Posterior vena cava (tissue), 2 donors: Measurements from ENCODE around the gene DCHS1. TPM values are rescaled to one million over a fixed set of nuclear protein-coding genes. Genes with fewer than 3 reads are reported as not detected.

Source experiments
- DNase-seq: peaks from one replicate; pipeline ENCODE4 v3.0.0-alpha.2; 2020; ENCODE audit warnings: low spot score
- intact Hi-C, 2 donors: fragments of 100-400 bp; cut with DNase I; formaldehyde crosslinking; loops; one replicate each; pipeline versions ENCODE4 v1.14.1 to v1.14.2; 2022 to 2023
- total RNA-seq, 2 donors: library from RNA; stranded (reverse); fragmentation: NEBNext Ultra II Directional; extraction: Animal tissue kit (Norgen Biotek cat#: 25700); gene quantifications; one replicate each; pipeline ENCODE4 v1.2.1, GENCODE V29; 2021
- donor health status: DM: yes; HTN: yes; CAD: no.
- donor health status: DM: yes; HTN: yes; CAD: no.

Gene DCHS1
- total RNA-seq, 2 donors from 2014 or later = 28.9 to 42.3 TPM

DNA sequence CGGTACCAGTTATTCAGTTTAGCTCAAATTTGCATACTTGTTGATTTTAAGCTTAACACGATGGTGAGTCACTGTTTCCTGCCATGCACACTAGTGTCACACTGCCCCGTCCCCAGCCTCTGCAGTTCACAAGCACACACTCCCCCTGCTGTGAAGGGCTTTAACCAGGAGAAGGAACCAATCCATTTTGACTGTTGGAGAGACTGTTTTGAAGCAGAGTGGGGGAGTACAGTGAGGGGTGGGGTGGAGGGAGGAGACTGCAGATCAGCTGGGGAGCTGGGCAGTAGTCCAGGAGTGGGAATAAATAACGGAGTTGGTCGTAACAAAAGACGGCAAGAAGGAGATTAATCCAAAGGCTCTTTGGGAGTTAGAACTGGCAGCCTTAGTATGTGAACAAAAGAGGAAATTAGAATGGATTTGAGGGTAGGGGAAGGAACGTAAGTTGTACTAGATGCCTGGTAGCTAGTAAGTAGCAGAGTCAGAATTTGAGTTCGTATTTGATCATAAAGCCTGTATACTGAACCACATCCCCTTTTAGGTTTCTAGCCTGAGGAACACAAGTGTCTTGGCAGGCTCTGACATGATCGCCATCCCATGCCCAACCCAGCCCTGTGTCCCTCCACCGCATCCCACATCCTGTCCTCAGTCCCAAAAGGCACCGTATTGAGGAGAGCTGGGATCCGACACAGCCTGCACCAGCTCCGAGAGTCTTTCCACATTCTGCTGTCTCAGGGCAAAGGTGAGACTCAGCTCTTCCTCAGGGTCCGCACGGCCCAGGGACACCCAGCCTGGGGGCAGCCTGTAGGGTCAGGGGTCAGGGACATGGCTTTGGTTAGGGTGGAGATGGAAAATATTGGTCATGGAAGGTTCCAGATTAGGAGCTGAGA lies 37.2 kb downstream of the DCHS1 start:
- DNase-seq = peak; percentile 81

DNA sequence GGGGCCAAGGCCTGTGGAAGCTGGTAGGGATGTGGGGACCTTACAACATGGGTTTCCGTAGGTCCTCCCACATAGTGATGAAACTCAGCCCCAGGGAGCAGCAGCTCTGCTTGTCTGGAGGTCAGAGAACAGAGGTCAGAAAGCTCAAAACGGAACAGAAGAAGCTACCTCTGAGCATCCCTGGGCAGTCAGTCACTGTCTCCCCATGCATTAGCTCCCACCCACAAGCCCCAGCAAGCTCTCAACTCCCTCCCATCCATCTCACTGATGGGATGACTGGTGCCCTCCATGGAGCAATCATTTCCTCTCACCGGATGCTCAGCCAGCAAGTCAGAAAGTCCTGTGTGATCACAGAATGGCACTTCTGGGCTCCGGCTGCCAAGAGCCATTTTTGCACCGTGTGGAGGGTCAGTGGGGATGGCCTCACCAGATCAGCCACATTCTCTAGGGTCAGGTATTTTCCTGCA lies 38.3 kb downstream of the DCHS1 start:
- intact Hi-C loops = loop anchor here in 1 of 2 donors (5.0 kb wide), 1 partner anchor 40 kb away; the partner anchor contains the start of gene DCHS1
- no peak for DNase-seq

More for the DNA sequence above, 37.2 kb downstream of the DCHS1 start:
- intact Hi-C loops = loop anchor here in 1 of 2 donors (5.0 kb wide), 1 partner anchor 39 kb away; the partner anchor contains the start of gene DCHS1

DNA sequence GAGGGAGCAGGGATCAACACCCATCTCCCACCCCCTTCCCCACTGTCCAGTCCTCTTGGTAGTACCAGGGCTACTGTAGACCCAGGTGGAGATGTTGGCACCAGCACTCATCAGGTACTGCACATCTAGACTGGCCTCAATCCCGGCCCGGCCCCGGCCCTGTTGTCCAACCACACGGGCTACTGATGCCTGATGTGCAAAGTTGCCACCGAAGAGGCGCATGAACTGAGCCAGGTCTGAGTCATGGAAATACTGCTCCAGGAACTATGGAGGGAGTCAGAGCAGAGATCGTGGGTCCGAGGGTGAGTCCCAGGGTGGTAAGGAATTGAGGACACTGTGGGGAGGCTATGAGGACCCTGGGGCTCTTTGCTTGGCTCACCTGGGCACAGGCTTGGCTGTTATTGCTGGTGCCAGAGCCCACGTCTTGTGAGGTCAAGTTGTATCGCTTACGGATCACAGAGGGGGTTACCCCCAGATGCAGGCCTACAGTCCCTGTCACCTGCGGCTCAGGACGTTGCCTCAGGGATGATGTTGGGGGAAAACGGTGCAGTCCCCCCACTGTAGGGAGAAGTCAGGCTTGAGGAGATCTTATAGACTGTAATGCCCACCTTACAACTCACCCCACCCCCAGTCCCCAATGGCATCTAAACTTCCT lies 38.9 kb downstream of the DCHS1 start:
- intact Hi-C loops = loop anchor here in 1 of 2 donors (5.0 kb wide), 1 partner anchor 41 kb away; the partner anchor contains the start of gene DCHS1
- DNase-seq = peak; percentile 83

DNA sequence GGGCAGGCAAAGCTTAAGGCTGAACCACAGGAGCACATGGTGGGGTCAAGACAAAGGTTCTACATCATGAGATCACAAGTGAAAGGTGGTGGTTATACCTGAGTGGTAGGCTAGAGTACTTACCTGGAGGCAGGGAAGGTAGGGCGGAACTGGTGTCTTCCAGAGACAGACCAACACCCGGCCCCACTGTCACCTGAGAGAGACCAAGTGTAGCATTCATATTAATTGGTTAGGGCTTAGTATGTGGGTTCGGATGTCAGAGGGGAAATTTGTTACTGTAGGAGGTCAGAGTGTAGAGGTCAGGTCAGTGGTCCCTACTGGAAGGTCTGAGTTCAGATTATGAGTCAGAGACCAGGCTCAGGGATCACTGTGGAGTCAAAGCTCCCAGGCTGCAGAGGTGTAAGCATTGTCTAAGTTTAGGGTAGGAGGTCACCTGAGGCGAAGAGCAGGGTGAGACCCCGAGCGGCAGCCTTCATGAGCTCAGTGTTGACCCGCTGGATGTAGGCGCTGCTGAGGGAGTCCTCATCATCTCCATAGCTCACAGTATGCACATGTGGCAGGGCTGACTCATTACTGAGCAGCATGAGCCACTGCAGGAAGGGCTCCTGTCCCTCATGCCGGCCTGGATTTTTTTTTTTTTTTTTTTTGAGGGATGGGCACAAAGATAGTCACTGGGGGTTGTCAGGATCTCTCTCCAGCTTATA lies 39.6 kb downstream of the DCHS1 start:
- intact Hi-C loops = loop anchor here in 1 of 2 donors (5.0 kb wide), 1 partner anchor 41 kb away; the partner anchor contains the start of gene DCHS1

DNA sequence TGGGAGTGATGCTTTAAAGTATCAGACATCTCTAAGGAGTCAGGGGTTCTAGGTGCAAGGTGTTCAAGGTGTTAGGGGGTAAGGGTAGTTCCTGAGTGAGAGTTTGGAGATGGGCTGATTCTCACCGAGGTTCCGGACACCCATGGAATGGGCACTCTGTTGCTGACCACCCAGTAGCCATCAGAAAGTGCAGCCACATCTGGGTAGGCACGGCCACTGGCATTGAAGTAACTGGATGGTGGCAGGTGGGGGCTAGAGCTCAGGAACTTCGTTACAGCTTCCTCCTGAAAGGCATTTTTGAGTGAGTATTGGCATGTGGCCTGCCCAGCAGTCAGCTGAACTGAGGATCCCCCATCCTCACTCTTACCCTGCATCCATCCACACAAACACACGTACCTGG lies 40.6 kb downstream of the DCHS1 start:
- no peak for DNase-seq
- intact Hi-C loops = loop anchor here in 1 of 2 donors (5.0 kb wide), 1 partner anchor 42 kb away; the partner anchor contains the start of gene DCHS1

More for the DNA sequence above, 39.6 kb downstream of the DCHS1 start:
- no peak for DNase-seq

- DNase-seq = no peak
- intact Hi-C loops = loop anchor here in 1 of 2 donors (5.0 kb wide), 1 partner anchor 68 kb away; the partner anchor contains the start of gene MRPL17
Measured at GRCh38 chr11:6614446-6614845, 41.2 kb downstream of the DCHS1 start.

DNA sequence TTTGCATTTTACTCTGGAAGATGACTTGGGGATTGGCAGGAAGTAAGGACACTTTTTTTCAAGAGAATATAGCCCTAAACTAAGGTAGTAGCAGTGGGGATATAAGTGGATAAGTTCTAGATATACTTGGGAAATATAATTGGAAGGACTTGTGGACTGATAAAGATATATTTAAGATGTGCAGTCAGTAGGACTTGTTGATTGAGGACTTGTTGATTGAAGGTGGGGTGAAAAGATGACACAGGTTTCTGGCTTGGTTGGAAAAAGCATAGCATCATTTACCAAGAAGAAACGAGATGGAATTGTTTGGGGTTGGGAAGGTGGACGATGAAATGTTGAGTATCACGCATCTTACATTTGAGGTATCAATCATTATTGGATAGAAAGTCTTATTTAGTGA lies 42.1 kb downstream of the DCHS1 start:
- intact Hi-C loops = loop anchor here in 1 of 2 donors (5.0 kb wide), 1 partner anchor 69 kb away; the partner anchor contains the start of gene MRPL17

GRCh38 chr11:6612213-6613041 lies 43.2 kb downstream of the DCHS1 start, which contains the start of gene TAF10:
Gene TAF10, minus strand, starts transcription at chr11:6612216. Its CDS starts 27 bp downstream, at chr11:6612189.
- peak; percentile 100 for DNase-seq
- intact Hi-C loops = loop anchor here in 1 of 2 donors (5.0 kb wide), 1 partner anchor 70 kb away; the partner anchor contains the start of gene MRPL17

More for the DNA sequence above, 42.1 kb downstream of the DCHS1 start:
- DNase-seq = no peak

DNA sequence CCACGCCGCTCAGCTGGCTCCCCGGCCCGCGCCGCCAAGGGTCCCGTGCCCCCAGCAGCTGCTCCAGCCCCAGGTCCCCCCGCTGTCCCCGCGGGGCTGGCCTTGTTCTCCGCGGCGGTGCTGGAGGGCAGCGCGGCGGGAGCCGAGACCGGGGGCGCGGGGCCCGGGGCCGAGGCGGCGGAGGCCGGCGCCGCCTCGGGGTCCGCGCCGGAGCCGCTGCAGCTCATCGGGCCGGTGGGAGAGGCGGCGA lies 43.7 kb downstream of the DCHS1 start:
- intact Hi-C loops = loop anchor here in 1 of 2 donors (5.0 kb wide), 1 partner anchor 70 kb away; the partner anchor contains the start of gene MRPL17
- DNase-seq = no peak

- peak; percentile 92 for DNase-seq
- intact Hi-C loops = loop anchor here in 1 of 2 donors (5.0 kb wide), 1 partner anchor 71 kb away; the partner anchor contains the start of gene MRPL17
Measured at GRCh38 chr11:6611092-6611962, 44.3 kb downstream of the DCHS1 start.

- peak; percentile 77 for DNase-seq
- intact Hi-C loops = loop anchor here in 1 of 2 donors (5.0 kb wide), 1 partner anchor 72 kb away; the partner anchor contains the start of gene MRPL17
Measured at GRCh38 chr11:6610591-6610990, 45.0 kb downstream of the DCHS1 start.

- intact Hi-C loops = loop anchor here in 1 of 2 donors (5.0 kb wide), 1 partner anchor 73 kb away; the partner anchor contains the start of gene MRPL17
- DNase-seq = peak; percentile 63
Measured at GRCh38 chr11:6609502-6610015, 46.0 kb downstream of the DCHS1 start.

DNA sequence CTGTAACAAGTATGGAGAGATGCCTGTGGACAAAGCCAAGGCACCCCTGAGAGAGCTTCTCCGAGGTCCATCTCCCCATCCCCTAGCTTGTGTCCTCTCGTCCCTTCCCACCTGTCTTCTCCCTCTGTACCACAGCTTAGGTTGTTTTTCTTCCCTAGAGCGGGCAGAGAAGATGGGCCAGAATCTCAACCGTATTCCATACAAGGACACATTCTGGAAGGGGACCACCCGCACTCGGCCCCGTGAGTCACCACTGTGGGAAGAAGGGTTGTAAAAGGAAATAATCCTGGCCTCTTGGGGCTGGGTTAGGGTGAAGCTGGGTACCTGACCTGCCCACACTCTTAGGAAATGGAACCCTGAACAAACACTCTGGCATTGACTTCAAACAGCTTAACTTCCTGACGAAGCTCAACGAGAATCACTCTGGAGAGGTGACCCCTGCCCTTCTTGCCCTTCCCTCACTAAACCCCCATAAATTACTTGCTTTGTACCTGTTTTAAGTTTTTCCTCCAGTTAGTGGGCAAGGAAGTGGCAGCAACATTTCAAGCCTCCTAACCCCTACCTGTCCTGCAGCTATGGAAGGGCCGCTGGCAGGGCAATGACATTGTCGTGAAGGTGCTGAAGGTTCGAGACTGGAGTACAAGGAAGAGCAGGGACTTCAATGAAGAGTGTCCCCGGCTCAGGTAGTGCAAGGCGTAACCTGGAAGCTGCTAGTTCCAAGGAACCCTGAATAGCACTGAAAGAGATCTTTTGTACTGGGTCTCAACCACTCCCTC lies 46.7 kb downstream of the DCHS1 start:
- peak; percentile 78 for DNase-seq
- intact Hi-C loops = no loop called here

DNA sequence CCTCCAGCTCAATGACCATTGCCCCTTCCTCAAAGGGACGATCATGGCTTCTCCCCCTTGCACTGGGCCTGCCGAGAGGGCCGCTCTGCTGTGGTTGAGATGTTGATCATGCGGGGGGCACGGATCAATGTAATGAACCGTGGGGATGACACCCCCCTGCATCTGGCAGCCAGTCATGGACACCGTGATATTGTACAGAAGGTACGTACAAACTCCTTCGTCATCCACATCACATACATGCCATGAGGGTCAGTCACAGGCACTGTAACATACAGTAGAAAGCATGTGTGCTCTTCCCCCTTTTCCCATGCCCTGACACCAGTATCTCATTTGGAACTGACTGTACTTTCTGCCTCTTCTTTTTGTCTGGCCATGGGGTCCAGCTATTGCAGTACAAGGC lies 47.6 kb downstream of the DCHS1 start:
- intact Hi-C loops = no loop called here
- DNase-seq = peak; percentile 77

DNA sequence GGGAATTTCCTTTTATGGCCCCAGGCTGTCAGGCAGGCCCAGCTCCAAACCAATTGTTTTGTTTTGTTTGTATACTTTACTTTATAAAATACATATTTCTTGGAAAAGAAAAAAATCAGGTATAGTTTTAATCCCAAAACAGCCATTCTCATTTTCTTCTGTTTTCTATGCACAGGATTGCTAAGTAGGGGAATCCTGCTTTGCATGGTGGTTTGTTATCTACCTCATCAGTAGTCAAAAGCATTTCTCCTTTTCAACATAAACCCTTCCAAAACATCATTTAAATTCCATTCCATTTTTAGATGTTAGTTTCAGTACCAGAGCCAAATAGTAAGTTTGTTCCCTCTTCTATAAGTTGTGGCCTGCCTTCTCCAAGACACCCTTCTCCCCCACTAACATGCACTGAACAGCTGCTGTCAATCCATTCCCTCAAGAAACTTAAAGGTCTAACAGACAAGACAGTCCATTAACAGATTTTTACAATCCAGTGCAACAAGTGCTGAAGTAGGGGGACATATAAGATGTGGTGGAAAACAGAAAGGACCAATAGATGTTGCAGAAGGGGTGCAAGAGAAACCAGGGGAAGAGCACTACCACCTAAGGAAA lies 48.3 kb downstream of the DCHS1 start:
- no peak for DNase-seq
- intact Hi-C loops = no loop called here
